ENCODE measurements around the gene PHLPP1. TPM values are rescaled to one million over a fixed set of nuclear protein-coding genes. Genes with fewer than 3 reads are reported as not detected.
"Not testable (repeated sequence)": the region's sequence is repeated elsewhere in the genome, so short reads cannot be mapped to it uniquely, and the experiment has no call there.

The PHLPP1 gene
- total RNA-seq, 4 donors from 2014 or later = 28.1 to 56.6 (median 37.1) TPM

DNA sequence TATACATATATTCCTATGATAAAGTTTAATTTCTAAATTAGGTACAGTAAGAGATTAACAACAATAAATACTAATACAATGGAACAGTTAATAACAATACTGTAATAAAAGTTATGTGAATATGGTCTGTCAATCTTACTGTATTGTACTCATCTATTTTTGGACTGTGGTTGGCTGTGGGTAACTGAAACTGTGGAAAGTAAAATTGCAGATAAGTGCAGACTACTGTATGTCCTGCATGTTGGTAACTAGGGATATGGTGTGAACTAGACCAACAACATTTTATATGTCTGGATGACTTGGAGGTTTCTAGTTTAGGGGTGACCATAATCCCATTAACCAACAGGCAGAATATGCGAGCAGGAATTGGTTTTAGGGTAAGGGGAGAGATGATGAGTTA, 23.3 kb downstream of the PHLPP1 start:
- WGBS = 94% methylated on average over 1 of the region's 1 CpG
- Histone ChIP-seq H3K9me3 (no peaks in the 10 kb centered on the region), H3K4me3 (no peak overlapping the region), H3K27me3 (no peaks in the 10 kb centered on the region), H3K36me3 (no peaks in the 10 kb centered on the region), H3K4me1 (peaks cover 24% of the 10 kb centered on the region), H3K27ac (no peak overlapping the region)
- TF ChIP-seq EP300 (IDR thresholded peaks at IDR 0.05) (no peak), POLR2A (IDR thresholded peaks at IDR 0.05) (no peak)
- TF ChIP-seq, protein P1, sequence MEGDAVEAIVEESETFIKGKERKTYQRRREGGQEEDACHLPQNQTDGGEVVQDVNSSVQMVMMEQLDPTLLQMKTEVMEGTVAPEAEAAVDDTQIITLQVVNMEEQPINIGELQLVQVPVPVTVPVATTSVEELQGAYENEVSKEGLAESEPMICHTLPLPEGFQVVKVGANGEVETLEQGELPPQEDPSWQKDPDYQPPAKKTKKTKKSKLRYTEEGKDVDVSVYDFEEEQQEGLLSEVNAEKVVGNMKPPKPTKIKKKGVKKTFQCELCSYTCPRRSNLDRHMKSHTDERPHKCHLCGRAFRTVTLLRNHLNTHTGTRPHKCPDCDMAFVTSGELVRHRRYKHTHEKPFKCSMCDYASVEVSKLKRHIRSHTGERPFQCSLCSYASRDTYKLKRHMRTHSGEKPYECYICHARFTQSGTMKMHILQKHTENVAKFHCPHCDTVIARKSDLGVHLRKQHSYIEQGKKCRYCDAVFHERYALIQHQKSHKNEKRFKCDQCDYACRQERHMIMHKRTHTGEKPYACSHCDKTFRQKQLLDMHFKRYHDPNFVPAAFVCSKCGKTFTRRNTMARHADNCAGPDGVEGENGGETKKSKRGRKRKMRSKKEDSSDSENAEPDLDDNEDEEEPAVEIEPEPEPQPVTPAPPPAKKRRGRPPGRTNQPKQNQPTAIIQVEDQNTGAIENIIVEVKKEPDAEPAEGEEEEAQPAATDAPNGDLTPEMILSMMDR (IDR thresholded peaks at IDR 0.05) = no peak
- no peak for DNase-seq (ENCODE audit: low spot score in 2 of 2)

DNA sequence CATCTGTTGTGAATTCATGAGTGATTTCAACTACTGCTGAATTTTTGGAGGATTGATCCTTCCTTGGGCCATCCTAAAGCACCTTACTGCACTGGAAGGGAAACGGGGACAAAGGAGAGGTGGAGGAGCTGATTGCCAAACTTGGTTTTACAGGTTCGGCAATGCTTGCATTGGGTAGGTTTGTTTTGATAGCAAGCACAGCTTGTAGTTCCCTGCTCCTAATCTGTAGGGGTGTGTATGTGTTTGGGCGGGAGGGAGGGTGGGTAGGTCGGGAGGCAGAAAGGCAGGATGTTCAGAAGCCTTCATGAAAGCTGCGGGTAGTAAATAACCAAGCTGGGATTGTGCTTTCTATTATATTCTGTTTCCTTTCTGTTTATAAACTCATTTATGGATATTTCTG, 24.6 kb downstream of the PHLPP1 start:
- 67% methylated on average over 5 of the region's 5 CpGs for WGBS
- H3K27ac ChIP-seq = peak overlapping the region; percentile 68
- H3K4me1 ChIP-seq = peaks cover 28% of the 10 kb centered on the region
- TF ChIP-seq POLR2A (IDR thresholded peaks at IDR 0.05) = no peak
- TF ChIP-seq, protein P1 (IDR thresholded peaks at IDR 0.05) = no peak
- TF ChIP-seq POLR2AphosphoS5 (IDR thresholded peaks at IDR 0.05) = no peak
- TF ChIP-seq EP300 (IDR thresholded peaks at IDR 0.05) = no peak
- no peak for DNase-seq (ENCODE audit: low spot score in 2 of 2)
- H3K9me3 ChIP-seq = no peaks in the 10 kb centered on the region
- H3K27me3 ChIP-seq = no peaks in the 10 kb centered on the region
- H3K4me3 ChIP-seq = no peak overlapping the region
- no peaks in the 10 kb centered on the region for H3K36me3 ChIP-seq

DNA sequence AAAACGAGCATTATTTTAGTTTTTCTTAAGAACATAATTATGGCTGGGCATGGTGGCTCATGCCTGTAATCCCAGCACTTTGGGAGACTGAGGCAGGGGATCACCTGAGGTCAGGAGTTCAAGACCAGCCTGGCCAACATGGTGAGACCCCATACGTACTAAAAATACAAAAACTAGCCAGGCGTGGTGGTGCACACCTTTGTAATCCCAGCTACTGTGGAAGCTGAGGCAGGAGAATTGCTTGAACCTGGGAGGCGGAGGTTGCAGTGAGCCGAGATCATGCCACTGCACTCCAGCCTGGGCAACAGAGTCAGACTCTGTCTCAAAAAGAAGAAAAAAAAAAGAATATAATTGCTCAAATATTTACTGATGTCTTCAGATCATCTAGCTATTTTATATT, 25.3 kb downstream of the PHLPP1 start:
- H3K9me3 ChIP-seq; H3K4me3 ChIP-seq; DNase-seq (ENCODE audit: low spot score in 2 of 2); H3K36me3 ChIP-seq; H3K27me3 ChIP-seq: not testable (repeated sequence)
- Histone ChIP-seq H3K27ac (peak overlapping the region; percentile 68), H3K4me1 (peaks cover 31% of the 10 kb centered on the region)
- 77% methylated on average over 5 of the region's 5 CpGs for WGBS

DNA sequence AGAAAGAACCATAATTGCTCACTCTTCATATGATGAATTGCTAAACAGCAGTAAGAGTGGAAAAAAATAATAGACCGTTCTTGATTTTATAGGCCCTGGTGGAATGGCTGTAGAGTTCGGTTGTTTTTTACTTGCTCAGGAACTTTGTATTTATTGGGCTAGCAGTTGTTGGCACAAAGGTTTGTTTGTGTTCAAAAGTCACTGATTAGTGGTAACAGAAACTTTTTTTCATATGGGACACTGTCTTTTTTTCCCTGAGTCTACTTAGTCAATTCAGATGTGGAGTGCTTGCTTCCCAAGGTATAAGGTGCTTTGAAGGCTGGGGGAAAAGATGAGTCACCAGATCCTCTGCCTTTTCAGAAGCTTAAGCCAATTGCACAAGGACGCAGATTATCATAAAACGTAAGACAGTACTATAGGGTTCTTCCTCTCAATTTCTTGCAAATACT, 25.8 kb downstream of the PHLPP1 start:
- H3K36me3 ChIP-seq = no peaks in the 10 kb centered on the region
- no peak for DNase-seq (ENCODE audit: low spot score in 2 of 2)
- WGBS = 33% methylated on average over 4 of the region's 4 CpGs
- peaks cover 31% of the 10 kb centered on the region for H3K4me1 ChIP-seq
- H3K9me3 ChIP-seq = no peaks in the 10 kb centered on the region
- peak overlapping the region; percentile 68 for H3K27ac ChIP-seq
- H3K4me3 ChIP-seq = no peak overlapping the region
- H3K27me3 ChIP-seq = no peaks in the 10 kb centered on the region
- TF ChIP-seq, protein P1 (IDR thresholded peaks at IDR 0.05) = no peak
- TF ChIP-seq POLR2AphosphoS5 (IDR thresholded peaks at IDR 0.05) = no peak
- TF ChIP-seq EP300 (IDR thresholded peaks at IDR 0.05) = no peak
- TF ChIP-seq POLR2A (IDR thresholded peaks at IDR 0.05) = no peak

DNA sequence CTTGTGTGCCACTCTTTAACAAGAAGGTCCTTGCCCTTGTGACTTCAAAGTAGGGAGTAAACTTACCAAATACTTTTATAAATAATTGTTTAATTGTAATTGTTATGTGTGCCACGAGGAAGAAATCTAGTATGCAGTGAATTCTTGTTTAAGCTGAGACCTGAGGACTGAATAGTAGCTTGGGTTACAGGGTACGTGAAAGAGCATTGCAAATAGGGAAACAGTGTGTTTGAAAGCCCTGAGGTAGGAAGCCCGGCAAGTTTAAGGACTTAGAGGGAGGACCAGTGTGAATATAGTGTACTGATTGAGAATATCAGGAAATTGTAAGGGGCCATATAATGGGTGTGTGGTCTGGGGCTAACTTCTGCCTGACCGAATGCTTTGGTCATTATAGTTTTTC, 26.2 kb downstream of the PHLPP1 start:
- Histone ChIP-seq H3K4me1 (peaks cover 31% of the 10 kb centered on the region), H3K27me3 (no peaks in the 10 kb centered on the region), H3K9me3 (no peaks in the 10 kb centered on the region), H3K27ac (peak overlapping the region; percentile 68), H3K36me3 (no peaks in the 10 kb centered on the region), H3K4me3 (no peak overlapping the region)
- no peak for DNase-seq (ENCODE audit: low spot score in 2 of 2)
- no peak for TF ChIP-seq POLR2A (IDR thresholded peaks at IDR 0.05)
- 65% methylated on average over 4 of the region's 4 CpGs for WGBS

DNA sequence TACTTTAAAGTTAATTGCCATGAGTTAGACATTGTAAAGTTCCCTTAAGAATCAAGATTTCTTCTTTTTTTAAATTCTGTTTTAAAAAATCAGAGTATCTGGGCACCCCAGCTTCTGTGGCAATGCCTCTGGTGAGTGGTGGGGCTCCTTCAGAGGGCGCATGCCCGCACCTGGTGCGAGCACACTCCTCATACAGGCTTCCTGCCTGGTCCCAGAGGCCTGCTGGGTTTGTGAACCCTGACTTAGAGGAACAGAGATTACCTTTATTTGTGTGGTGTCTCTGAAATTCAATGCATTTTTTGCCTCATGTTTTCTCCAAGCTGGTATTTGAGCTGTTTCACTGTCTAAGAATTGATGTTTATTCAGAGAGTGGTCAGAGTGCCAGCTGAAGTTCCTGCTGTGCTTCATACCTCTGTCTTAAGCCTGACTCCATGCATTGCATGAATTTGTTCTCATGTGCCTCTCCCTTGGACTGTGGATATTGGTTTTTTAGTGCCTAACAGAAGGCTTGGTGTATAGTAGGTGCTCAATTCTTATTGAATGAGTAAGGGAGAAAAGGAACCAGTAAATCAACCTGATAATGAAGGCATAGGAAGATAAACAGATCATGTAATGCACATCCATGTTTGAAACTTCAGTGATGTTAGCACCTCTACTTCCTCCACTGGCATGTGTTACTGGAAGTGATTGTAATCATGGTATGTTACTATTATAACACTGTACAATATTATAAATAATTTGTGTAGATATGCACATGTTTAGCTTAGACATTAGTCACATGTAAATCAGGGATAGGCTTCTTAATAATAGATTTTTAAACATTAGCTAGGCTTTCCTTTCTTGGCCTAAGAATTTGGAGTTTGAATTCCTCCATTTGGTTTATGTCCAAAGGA, 29.0 kb downstream of the PHLPP1 start:
- Histone ChIP-seq H3K9me3 (no peaks in the 10 kb centered on the region), H3K27ac (no peak overlapping the region), H3K36me3 (no peaks in the 10 kb centered on the region), H3K4me3 (no peak overlapping the region), H3K4me1 (peaks cover 31% of the 10 kb centered on the region), H3K27me3 (no peaks in the 10 kb centered on the region)
- WGBS = 88% methylated on average over 3 of the region's 3 CpGs
- DNase-seq (ENCODE audit: low spot score in 2 of 2) = no peak
- TF ChIP-seq, protein P1 (IDR thresholded peaks at IDR 0.05) = no peak
- TF ChIP-seq POLR2A (IDR thresholded peaks at IDR 0.05) (no peak), POLR2AphosphoS5 (IDR thresholded peaks at IDR 0.05) (no peak), EP300 (IDR thresholded peaks at IDR 0.05) (no peak)

Measured in suprapubic skin (tissue), 4 donors.